ENCODE measurements around the gene MINDY2.
"Not testable (repeated sequence)": the region's sequence is repeated elsewhere in the genome, so short reads cannot be mapped to it uniquely, and the experiment has no call there.

The MINDY2 gene

GRCh38 chr15:58823267-58823666, 52.2 kb downstream of the MINDY2 start:
- H3K36me3 ChIP-seq (ENCODE audit: control insufficient read depth in 1 of 2, insufficient read depth in 2 of 2, low read length in 2 of 2); H3K4me1 ChIP-seq (ENCODE audit: control insufficient read depth in 1 of 2, insufficient read depth in 2 of 2, low read length in 2 of 2); H3K4ac ChIP-seq (ENCODE audit: low read depth, low read length); H4K8ac ChIP-seq (ENCODE audit: low read depth, low read length); H2AFZ ChIP-seq (ENCODE audit: insufficient read depth, low read length, poor library complexity); H3K9me3 ChIP-seq (ENCODE audit: insufficient read depth, low read depth, low read length); H3K79me2 ChIP-seq (ENCODE audit: control insufficient read depth, insufficient read depth, low read length, poor library complexity); H3K4me3 ChIP-seq (ENCODE audit: low read depth, low read length); H3K27me3 ChIP-seq (ENCODE audit: insufficient read depth, low read length); H4K91ac ChIP-seq (ENCODE audit: low read depth, low read length); H3K14ac ChIP-seq (ENCODE audit: low read length); H2AK5ac ChIP-seq (ENCODE audit: low read length); H2BK12ac ChIP-seq (ENCODE audit: low read length); H4K12ac ChIP-seq (ENCODE audit: low read depth, low read length); H2BK120ac ChIP-seq (ENCODE audit: insufficient read depth, low read length, poor library complexity); H3K27ac ChIP-seq (ENCODE audit: low read depth, low read length); H3K4me2 ChIP-seq (ENCODE audit: low read length); H2BK5ac ChIP-seq (ENCODE audit: low read depth, low read length, poor library complexity); H3K79me1 ChIP-seq (ENCODE audit: low read length); H3K18ac ChIP-seq (ENCODE audit: low read length); H3K23ac ChIP-seq (ENCODE audit: low read length); DNase-seq; H3K9ac ChIP-seq (ENCODE audit: low read length): not testable (repeated sequence)
- WGBS (ENCODE audit: extremely low coverage, insufficient coverage, insufficient read length) = no CpG with 5 or more reads among the region's 2 CpGs

GRCh38 chr15:58830556-58830955, 59.5 kb downstream of the MINDY2 start:
- Histone ChIP-seq H3K27ac (ENCODE audit: low read depth, low read length) (no peak overlapping the region), H2BK12ac (ENCODE audit: low read length) (no peak overlapping the region), H4K91ac (ENCODE audit: low read depth, low read length) (no peak overlapping the region), H3K36me3 (ENCODE audit: control insufficient read depth in 1 of 2, insufficient read depth in 2 of 2, low read length in 2 of 2) (peaks cover 0 to 8% of the 10 kb centered on the region in 2 experiments), H3K4ac (ENCODE audit: low read depth, low read length) (no peak overlapping the region), H3K27me3 (ENCODE audit: insufficient read depth, low read length) (no peaks in the 10 kb centered on the region), H3K4me3 (ENCODE audit: low read depth, low read length) (no peak overlapping the region), H3K4me2 (ENCODE audit: low read length) (no peak overlapping the region), H3K79me1 (ENCODE audit: low read length) (no peaks in the 10 kb centered on the region), H4K8ac (ENCODE audit: low read depth, low read length) (no peak overlapping the region), H2AK5ac (ENCODE audit: low read length) (no peak overlapping the region), H3K9me3 (ENCODE audit: insufficient read depth, low read depth, low read length) (no peaks in the 10 kb centered on the region), H3K23ac (ENCODE audit: low read length) (no peak overlapping the region), H3K9ac (ENCODE audit: low read length) (no peak overlapping the region), H3K18ac (ENCODE audit: low read length) (no peak overlapping the region), H2BK120ac (ENCODE audit: insufficient read depth, low read length, poor library complexity) (no peak overlapping the region), H4K12ac (ENCODE audit: low read depth, low read length) (no peak overlapping the region), H3K79me2 (ENCODE audit: control insufficient read depth, insufficient read depth, low read length, poor library complexity) (no peaks in the 10 kb centered on the region), H2BK5ac (ENCODE audit: low read depth, low read length, poor library complexity) (no peak overlapping the region), H3K4me1 (ENCODE audit: control insufficient read depth in 1 of 2, insufficient read depth in 2 of 2, low read length in 2 of 2) (peaks cover 0 to 5% of the 10 kb centered on the region in 2 experiments), H2AFZ (ENCODE audit: insufficient read depth, low read length, poor library complexity) (no peak overlapping the region), H3K14ac (ENCODE audit: low read length) (no peak overlapping the region)
- DNase-seq = no peak
- WGBS (ENCODE audit: extremely low coverage, insufficient coverage, insufficient read length) = no CpG with 5 or more reads among the region's 2 CpGs

GRCh38 chr15:58833681-58834426, 62.8 kb downstream of the MINDY2 start:
- not testable (repeated sequence) for H3K9ac ChIP-seq (ENCODE audit: low read length); H3K14ac ChIP-seq (ENCODE audit: low read length); H3K79me1 ChIP-seq (ENCODE audit: low read length); H3K4me3 ChIP-seq (ENCODE audit: low read depth, low read length); H2AK5ac ChIP-seq (ENCODE audit: low read length); H2AFZ ChIP-seq (ENCODE audit: insufficient read depth, low read length, poor library complexity); H4K12ac ChIP-seq (ENCODE audit: low read depth, low read length); H4K8ac ChIP-seq (ENCODE audit: low read depth, low read length); H3K4ac ChIP-seq (ENCODE audit: low read depth, low read length); H3K27ac ChIP-seq (ENCODE audit: low read depth, low read length); H3K18ac ChIP-seq (ENCODE audit: low read length); H4K91ac ChIP-seq (ENCODE audit: low read depth, low read length); H2BK120ac ChIP-seq (ENCODE audit: insufficient read depth, low read length, poor library complexity); H2BK12ac ChIP-seq (ENCODE audit: low read length); H3K4me1 ChIP-seq (ENCODE audit: control insufficient read depth in 1 of 2, insufficient read depth in 2 of 2, low read length in 2 of 2); H3K79me2 ChIP-seq (ENCODE audit: control insufficient read depth, insufficient read depth, low read length, poor library complexity); H3K27me3 ChIP-seq (ENCODE audit: insufficient read depth, low read length); H3K23ac ChIP-seq (ENCODE audit: low read length); H3K4me2 ChIP-seq (ENCODE audit: low read length); H2BK5ac ChIP-seq (ENCODE audit: low read depth, low read length, poor library complexity); H3K9me3 ChIP-seq (ENCODE audit: insufficient read depth, low read depth, low read length); H3K36me3 ChIP-seq (ENCODE audit: control insufficient read depth in 1 of 2, insufficient read depth in 2 of 2, low read length in 2 of 2)
- peak; percentile 53 to 78 for DNase-seq
- no CpG with 5 or more reads among the region's 9 CpGs for WGBS (ENCODE audit: extremely low coverage, insufficient coverage, insufficient read length)

GRCh38 chr15:58839485-58839884, 68.4 kb downstream of the MINDY2 start:
- no peak overlapping the region for H4K91ac ChIP-seq (ENCODE audit: low read depth, low read length)
- H2BK120ac ChIP-seq (ENCODE audit: insufficient read depth, low read length, poor library complexity) = no peak overlapping the region
- H3K14ac ChIP-seq (ENCODE audit: low read length) = no peak overlapping the region
- H3K4ac ChIP-seq (ENCODE audit: low read depth, low read length) = no peak overlapping the region
- H3K9ac ChIP-seq (ENCODE audit: low read length) = no peak overlapping the region
- WGBS (ENCODE audit: extremely low coverage, insufficient coverage, insufficient read length) = no CpG with 5 or more reads among the region's 1 CpG
- H3K4me3 ChIP-seq (ENCODE audit: low read depth, low read length) = no peak overlapping the region
- H4K8ac ChIP-seq (ENCODE audit: low read depth, low read length) = no peak overlapping the region
- no peaks in the 10 kb centered on the region for H3K9me3 ChIP-seq (ENCODE audit: insufficient read depth, low read depth, low read length)
- H2BK12ac ChIP-seq (ENCODE audit: low read length) = no peak overlapping the region
- no peak overlapping the region for H2BK5ac ChIP-seq (ENCODE audit: low read depth, low read length, poor library complexity)
- DNase-seq = peak in 1 of 2 donors; percentile 49
- H3K23ac ChIP-seq (ENCODE audit: low read length) = no peak overlapping the region
- no peaks in the 10 kb centered on the region for H3K4me1 ChIP-seq (ENCODE audit: control insufficient read depth in 1 of 2, insufficient read depth in 2 of 2, low read length in 2 of 2)
- no peak overlapping the region for H2AK5ac ChIP-seq (ENCODE audit: low read length)
- no peak overlapping the region for H3K27ac ChIP-seq (ENCODE audit: low read depth, low read length)
- no peak overlapping the region for H4K12ac ChIP-seq (ENCODE audit: low read depth, low read length)
- no peak overlapping the region for H3K18ac ChIP-seq (ENCODE audit: low read length)
- H3K4me2 ChIP-seq (ENCODE audit: low read length) = no peak overlapping the region
- H2AFZ ChIP-seq (ENCODE audit: insufficient read depth, low read length, poor library complexity) = no peak overlapping the region
- H3K36me3 ChIP-seq (ENCODE audit: control insufficient read depth in 1 of 2, insufficient read depth in 2 of 2, low read length in 2 of 2) = peaks cover 0 to 3% of the 10 kb centered on the region in 2 experiments
- no peaks in the 10 kb centered on the region for H3K79me2 ChIP-seq (ENCODE audit: control insufficient read depth, insufficient read depth, low read length, poor library complexity)
- no peaks in the 10 kb centered on the region for H3K79me1 ChIP-seq (ENCODE audit: low read length)
- no peaks in the 10 kb centered on the region for H3K27me3 ChIP-seq (ENCODE audit: insufficient read depth, low read length)

All from trophoblast cell (in vitro differentiated cells and primary cell).